Ammon's horn (tissue), 1 donor: ENCODE measurements around the gene GATB.
A peak's percentile ranks its signal among the peaks of the same experiment; 100 is the strongest.

Experiments
- DNase-seq: peaks from one replicate; pipeline ENCODE4 v3.0.0-alpha.2; 2016; ENCODE audit warnings: low spot score

Gene GATB

DNA sequence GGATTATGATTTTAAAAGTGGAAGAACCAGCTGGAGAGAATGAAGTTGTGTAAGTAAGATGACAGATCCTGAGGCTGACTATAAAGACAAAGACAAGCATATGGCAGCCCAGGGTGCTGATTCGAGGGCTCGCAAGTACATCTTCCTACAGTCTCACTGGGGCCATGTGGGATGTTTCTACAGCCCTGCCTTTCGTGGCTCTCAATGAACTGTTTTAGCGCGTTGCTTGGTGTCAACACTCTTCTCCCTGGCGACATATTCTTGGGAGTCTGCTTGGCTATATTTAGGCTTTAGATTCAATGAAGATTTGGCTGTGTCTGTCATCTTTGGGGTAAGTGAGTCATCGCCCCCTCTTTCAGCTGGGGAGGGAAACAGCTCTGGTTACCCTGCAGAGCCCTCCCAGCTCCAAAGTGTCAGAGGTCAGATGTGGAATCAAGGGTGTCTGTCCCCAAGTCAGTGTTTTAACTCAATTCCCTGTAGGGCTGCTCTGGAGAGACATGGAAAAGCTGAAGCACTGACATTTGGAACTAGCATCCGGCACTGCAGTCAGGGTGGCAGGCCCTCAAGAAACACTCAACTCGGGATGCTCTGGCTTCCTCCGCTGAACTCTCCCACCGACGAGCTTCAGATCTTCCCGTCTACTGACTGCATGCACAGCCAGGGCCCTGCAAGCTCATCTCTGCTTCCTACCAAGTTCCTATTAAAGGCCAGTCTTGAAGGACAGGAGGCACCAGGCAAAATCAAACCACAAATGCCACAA is 65.7 kb downstream of the GATB start:
- DNase-seq, result no peak

GRCh38 chr4:151692821-151693673 is 67.8 kb downstream of the GATB start:
- no peak for DNase-seq

- no peak for DNase-seq
These were observed 68.4 kb downstream of the GATB start for GRCh38 chr4:151692443-151692782.

- DNase-seq, result no peak
These were observed 69.0 kb downstream of the GATB start for GRCh38 chr4:151691639-151692442.

DNA sequence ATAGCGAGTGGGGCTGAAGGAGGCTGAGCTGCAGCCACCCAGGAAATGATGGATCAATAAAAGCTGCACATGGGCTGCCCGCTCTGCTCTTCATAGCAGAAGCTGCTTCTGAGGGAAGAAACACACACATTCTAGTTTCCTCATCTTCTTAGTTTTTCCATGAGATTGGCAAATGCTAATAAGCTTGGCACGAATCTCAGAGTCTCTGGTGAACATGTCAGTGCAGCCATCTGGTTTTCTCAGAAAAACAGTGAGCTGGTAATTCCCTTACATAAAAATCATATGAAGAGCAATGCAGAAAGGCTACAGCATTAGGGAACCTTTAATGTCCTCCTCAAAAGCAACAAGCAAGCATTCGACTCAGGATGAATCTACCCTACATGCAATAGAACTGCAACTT is 69.9 kb downstream of the GATB start:
- peak; percentile 51 for DNase-seq

- DNase-seq, result no peak
These were observed 70.5 kb downstream of the GATB start for GRCh38 chr4:151690164-151690870.

DNA sequence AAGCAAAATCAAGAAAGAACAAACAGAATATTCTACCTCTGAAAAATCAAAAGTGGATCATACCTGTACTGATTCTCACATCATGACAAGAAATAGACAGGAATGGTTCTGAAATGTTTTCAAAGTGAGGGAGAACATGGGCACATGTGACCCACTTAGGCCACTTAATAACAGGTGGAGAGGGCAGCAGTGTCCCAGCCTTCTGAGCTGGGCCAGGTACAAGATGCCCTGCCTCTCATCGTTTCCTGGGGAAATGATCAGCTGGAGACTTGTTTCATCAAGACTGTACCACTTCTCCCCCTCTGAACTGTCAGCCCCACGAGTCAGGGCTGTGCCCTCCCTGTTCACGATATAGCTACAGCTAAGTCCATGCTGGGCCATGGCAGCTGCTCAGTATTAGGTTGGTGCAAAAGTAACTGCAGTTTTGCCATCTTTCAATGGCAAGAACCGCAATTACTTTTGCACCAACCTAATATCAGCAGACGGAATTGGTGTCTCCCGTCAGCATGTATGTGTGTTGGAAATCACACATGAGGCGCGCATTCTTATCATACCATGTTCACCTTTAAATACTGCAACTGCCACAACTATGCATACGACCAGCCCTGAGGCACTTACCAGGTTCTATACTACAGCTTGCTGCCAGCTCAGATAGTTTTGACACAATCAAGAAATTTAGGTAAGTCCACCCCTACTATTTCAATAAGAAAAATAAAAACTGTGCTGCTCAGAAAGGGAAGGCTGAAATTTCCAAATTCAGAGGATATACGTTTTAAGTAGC is 71.4 kb downstream of the GATB start:
- DNase-seq, result no peak

DNA sequence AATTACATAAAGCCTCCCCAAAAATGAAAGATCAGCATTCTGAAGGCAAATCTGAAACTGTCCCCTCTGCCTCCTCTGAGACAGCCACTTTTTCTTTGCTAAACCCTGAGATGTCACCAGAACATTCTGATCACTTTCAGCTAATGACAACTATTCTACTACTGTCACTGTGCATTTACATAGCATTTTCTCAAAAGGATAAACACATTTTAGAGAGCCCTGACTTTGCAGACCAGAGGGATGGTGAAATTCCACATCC is 72.1 kb downstream of the GATB start:
- DNase-seq, result no peak

DNA sequence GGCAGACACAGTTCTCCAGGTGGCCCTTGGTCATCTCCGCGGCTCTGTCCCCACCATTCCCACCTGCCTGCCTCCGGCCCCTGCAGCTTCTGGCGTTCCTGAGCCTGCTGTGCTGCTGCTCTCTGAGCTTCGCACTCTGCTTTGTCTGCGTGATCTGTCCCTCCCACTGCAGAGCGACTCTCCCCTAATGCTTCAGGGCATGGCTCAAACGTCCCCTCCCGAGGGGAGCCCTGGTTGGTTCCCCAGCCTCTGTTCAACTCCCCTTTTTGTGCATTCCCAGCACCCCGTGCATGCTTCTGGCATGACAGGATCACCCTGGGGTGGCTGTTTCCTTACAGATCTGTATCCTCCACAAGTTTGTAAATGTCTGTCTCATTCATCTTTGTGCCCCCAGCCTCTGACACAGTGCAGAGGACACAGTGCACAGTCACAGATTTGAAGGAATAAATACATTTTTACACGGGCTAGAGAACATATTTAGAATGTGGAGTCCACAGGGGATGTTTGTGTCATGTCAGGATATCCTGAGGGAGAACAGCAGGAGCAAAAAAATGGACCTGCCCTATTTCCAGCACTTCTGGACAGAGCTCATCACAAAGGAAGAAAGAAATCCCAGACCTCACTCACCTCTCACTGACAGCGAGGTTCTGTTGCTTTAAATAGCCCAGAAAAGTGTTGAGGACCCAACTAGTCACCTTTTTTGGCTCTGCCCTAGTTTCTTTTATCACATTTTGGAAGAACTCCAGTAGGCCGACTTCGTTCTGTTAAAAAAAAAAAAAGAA is 72.6 kb downstream of the GATB start:
- DNase-seq, result no peak

- DNase-seq, result no peak
These were observed 73.7 kb downstream of the GATB start for GRCh38 chr4:151687021-151687640.

GRCh38 chr4:151685303-151685702 is 75.5 kb downstream of the GATB start:
- DNase-seq, result no peak

DNA sequence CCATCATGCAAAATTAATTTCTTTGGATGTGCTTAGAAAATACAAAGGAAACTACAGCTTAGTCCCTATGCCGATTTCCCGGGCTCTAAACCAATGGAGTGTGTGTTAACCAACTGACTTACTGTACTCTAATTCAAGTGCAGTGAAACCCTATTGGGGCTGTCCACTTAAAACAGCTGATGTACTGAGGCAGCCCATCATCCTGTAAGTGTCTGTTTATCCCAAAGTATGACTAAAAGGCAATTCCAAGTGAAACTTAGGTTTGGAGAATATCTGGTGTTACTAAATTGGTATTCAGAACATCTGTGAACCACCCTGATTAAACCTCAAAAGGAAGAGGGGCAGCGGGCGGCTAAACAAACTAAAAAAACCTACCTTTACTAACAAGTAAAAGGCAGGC is 79.7 kb downstream of the GATB start:
- no peak for DNase-seq

DNA sequence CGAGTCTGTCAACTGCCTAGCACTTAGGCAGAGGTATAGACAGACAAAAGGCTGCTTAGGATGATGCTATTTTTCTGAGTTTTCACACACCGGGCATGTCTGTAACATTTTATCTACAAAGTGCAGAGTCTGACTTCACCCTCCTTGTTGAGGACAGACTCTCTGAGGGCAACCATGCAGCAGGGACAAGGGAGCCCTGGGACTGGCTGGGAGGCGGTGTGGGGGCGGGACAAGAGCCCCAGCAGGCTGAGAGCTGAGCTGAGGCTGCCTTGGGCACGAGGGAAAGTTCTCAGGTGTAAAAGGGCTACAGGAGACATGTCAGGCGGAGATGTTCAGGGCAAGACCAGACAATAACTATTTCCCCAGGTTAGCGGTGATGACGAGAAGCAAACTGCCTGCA is 81.6 kb downstream of the GATB start:
- no peak for DNase-seq

DNA sequence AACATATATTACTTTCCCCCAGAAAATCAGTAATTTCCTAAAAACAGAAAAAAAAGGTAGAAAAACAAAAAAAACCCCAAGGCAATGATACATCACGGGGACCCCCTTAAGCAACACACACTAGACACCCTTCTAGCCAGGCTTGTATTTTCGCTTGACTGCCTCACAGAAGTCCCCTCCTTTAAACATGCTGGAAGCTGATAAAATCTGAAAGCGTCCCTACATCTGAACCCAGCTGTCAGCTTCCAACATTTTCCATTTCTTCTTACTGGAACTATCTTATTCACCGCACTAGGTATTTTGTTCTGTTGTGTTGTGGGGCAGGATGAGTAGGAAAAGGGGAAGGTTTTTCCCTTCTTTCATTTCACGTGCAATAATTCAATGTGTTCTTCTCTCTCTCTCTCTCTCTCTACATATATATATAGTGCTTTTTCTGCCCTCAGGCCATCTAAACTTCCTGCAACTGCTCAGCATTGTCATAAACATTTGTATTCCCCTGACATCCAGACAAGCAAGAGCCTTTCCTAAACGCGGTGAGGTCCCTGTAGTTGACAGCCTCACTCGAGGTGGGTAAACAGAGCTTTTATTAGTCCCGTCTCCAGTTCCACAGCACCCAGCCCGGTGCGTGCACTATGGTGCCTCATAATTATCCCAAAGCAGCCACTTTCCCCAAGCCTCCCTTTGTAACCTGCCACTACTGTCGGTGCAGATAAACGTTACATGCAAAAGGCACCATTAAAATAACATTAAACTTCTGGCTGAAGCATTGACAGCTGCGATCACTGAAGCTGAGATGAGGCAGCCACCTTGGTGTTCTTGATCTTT is 82.5 kb downstream of the GATB start:
- DNase-seq, result no peak

- no peak for DNase-seq
These were observed 83.6 kb downstream of the GATB start for GRCh38 chr4:151677193-151677592.

DNA sequence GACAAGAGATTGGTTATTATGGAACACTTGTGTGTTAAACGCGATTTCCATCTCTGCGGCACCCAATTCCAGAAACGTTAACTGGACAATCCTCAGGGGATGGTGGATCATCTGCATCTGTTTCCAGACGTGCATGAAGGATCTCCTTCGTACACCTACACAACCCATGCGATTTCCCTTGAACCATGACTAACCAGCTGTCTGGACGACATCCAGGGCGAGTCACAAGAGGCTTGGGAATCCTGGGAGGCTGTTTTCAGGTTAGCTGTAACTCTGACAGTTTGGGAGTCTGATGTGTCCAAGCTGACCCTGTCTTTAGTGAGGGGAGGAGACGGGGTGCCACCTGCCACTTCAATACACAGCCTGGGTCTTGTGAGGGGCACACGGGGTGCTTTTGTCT is 84.5 kb downstream of the GATB start:
- no peak for DNase-seq

DNA sequence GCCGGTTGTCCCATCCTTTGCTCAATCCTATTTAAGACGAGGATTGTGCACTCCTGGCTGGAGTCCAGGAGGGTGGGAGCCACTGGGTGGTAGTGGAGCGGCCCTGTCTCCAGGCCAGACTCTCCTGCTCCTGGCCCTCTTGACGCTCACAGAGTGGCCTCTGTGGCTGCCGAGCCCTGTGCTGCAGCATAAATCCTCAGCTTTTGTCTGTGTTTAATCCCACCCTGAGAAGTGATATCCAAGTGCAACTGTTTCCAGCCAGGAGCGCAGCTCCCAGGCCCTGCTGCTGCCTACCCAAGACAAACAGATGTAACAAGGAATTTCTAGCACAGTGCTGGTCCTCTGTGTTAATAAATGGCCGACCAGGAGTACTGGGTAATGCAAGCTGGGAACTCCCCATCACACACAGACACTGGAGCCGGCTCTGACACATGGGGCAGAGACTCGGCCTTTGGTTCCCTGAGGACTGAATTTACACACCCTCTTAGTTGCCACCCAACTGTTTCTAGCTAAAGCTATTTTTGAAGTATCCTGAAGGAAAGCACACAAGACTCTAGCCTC is 85.3 kb downstream of the GATB start:
- DNase-seq, result peak; percentile 39

- peak; percentile 57 for DNase-seq
These were observed 85.9 kb downstream of the GATB start for GRCh38 chr4:151674804-151675391.
